DOHH2 (cell line): ENCODE data around the gene ACKR3.

Source experiments
- EZH2phosphoT487 ChIP-seq: fragments of 200-600 bp; sonication (generic); IDR thresholded peaks from 2 replicates; pipeline ENCODE4 v1.6.1; 2017; ENCODE audit warnings: borderline replicate concordance, mild to moderate bottlenecking, antibody characterized with exemption, low read length, moderate library complexity, mixed read lengths
- TF ChIP-seq, protein P1 (sequence below): fragments of 200-600 bp; sonication (generic); IDR thresholded peaks from one replicate; pipeline ENCODE4 v1.5.1; 2014; ENCODE audit warnings: antibody characterized with exemption, mild to moderate bottlenecking, low read depth, low read length; ENCODE audit not compliant: poor library complexity, severe bottlenecking

DNA sequence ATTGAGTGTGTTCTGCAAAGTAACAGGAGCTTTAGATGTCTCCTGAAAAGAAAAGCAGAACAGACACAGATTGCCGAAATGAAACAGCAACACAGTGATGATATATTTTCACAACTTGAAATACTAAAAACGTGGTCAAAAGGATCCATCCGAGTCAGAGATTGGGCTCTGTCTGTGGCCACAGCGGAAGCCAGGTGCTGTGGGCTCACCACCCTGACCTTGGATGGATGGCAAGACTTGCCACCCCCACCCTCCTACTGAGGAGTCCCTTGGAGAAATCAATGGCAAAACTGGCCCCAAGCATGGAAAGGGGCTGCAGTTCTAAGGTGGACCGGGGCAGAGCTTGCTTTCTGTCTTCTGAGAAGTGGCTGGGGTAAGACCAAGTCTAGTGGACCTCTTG lies 31.4 kb upstream of the ACKR3 start:
- TF ChIP-seq, protein P1, sequence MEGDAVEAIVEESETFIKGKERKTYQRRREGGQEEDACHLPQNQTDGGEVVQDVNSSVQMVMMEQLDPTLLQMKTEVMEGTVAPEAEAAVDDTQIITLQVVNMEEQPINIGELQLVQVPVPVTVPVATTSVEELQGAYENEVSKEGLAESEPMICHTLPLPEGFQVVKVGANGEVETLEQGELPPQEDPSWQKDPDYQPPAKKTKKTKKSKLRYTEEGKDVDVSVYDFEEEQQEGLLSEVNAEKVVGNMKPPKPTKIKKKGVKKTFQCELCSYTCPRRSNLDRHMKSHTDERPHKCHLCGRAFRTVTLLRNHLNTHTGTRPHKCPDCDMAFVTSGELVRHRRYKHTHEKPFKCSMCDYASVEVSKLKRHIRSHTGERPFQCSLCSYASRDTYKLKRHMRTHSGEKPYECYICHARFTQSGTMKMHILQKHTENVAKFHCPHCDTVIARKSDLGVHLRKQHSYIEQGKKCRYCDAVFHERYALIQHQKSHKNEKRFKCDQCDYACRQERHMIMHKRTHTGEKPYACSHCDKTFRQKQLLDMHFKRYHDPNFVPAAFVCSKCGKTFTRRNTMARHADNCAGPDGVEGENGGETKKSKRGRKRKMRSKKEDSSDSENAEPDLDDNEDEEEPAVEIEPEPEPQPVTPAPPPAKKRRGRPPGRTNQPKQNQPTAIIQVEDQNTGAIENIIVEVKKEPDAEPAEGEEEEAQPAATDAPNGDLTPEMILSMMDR: no peak
- TF ChIP-seq EZH2phosphoT487: no peak
